Frontal cortex (tissue), 4 donors: Measurements from ENCODE around the gene REM1. TPM values are rescaled to one million over a fixed set of nuclear protein-coding genes. Genes with fewer than 3 reads are reported as not detected.
"Not testable (repeated sequence)": the region's sequence is repeated elsewhere in the genome, so short reads cannot be mapped to it uniquely, and the experiment has no call there.

Experiments
- DNase-seq, 2 donors: peaks; one replicate each; pipeline ENCODE4 v3.0.0; 2012; ENCODE audit warnings: low spot score in 2 of 2
- FAIRE-seq: peaks from 2 replicates; lab custom pipeline; 2012; peaks lifted over from hg19 to GRCh38; lab: Jason Lieb, UNC
- total RNA-seq: library from RNA; depleted of rRNA; stranded (reverse); fragments of >200 nt; gene quantifications from one replicate; pipeline ENCODE4 v1.2.3, GENCODE V29; 2014
- donor health status: control.
- donor health status: control.
- donor health status: control.

The REM1 gene
- total RNA-seq, 1 donor from 2014 or later: not detected

- DNase-seq (no peak), FAIRE-seq (no peak)
These were observed 1.6 kb downstream of the REM1 start for GRCh38 chr20:31476643-31477215.

GRCh38 chr20:31484001-31484400 lies 8.9 kb downstream of the REM1 start:
- FAIRE-seq (no peak), DNase-seq (no peak)

DNA sequence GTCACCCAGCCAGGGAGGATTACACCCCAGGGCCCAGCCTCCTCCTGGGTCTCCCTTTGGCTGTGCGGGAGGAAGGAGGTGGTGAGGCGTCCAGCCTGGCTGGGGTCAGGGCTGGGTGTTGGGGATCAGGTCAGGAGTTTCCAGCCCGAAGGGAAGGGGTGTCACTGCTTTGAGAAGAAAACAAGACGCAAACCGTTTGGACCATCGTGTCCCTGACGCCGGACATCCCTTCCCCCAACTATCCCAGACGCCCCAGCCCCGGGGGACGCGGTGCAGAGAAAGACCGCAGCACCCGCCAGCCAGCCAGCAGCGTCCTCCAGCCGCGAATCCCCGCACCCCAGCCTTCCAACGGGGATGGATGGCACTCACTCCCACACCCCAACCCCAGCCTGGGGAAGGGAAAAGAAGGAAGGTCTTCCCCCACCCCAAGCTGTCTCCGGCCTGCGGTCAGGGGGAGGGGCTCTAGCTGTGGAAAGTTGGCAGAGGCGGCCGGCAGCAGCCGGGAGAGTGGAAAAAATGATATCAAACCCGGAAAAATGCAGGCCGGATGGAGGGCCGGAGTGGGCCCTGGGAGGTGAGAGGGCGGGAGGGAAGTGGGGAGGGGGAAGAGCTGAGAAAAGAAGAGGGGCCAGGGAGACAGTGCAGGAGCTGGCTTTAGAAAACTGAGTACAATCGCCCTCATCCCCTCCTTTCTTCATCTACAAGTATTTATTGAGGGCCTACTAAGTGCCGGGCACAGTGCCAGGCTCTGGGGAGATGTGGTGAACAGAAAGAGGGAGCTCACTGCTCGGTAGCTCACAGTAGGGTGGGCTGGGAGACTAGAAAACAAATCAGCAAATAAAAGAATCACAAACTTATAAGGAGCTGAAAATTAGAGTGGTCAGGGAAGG lies 10.6 kb downstream of the REM1 start:
- DNase-seq: no peak
- FAIRE-seq: no peak

DNA sequence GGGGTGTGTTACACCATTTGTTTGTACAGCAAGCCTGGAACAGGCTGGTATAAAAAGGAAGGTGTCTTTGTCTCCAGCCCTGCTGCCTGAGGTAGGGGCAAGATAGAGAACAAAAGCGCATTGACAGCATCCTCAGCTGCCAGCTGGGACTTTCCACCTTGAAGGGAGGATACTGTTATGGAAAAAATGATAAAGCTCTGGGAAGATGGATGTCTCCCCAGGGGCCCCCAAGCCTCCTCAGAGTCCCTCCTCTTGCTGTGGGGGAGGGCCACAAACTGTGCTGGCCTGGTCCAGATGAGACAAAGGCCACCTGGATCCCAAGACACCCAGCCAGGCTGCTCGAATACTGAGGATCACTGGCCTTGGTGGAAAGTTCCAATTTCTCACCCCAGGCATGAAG lies 13.0 kb downstream of the REM1 start:
- FAIRE-seq: no peak
- DNase-seq: no peak

DNA sequence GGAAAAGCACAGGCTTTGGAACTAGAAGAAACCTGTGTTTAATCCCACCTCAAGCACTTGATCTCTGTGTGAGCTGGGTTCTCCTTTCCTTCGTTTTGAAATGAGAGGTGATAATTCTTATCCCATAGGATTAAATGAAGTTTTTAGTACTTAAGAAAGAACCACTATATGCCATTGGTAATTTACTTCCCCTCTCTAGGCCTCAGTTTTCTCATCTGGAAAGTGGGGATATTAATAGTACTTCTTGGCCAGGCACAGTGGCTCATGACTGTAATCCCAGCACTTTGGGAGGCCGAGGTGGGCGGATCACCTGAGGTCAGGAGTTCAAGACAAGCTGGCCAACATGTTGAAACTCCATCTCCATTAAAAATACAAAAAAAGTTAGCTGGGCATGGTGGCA lies 14.1 kb downstream of the REM1 start:
- no peak for FAIRE-seq

GRCh38 chr20:31490752-31491151 lies 15.7 kb downstream of the REM1 start:
- FAIRE-seq: no peak
- no peak for DNase-seq

More for the DNA sequence above, 14.1 kb downstream of the REM1 start:
- DNase-seq: no peak

DNA sequence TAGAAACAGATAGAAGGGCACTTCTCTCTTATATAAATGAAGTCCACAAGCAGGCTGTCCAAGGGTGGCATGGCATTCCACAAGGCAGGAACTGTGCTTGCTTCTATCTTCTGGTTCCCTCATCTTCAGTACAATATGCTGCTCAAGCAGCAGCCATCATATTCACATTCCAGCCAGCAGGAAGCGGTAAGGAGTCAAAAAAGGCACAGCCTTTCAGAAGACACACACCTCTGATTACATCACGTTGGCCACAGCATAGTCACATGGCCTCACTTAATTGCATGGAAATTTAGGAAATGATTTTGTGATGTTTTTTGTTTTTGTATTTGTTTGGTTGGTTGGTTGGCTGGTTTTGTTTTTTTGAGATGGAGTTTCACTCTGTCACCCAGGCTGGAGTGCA lies 19.0 kb downstream of the REM1 start:
- FAIRE-seq: no peak
- DNase-seq: no peak

GRCh38 chr20:31496761-31497295 lies 21.7 kb downstream of the REM1 start:
- DNase-seq (no peak), FAIRE-seq (no peak)

DNA sequence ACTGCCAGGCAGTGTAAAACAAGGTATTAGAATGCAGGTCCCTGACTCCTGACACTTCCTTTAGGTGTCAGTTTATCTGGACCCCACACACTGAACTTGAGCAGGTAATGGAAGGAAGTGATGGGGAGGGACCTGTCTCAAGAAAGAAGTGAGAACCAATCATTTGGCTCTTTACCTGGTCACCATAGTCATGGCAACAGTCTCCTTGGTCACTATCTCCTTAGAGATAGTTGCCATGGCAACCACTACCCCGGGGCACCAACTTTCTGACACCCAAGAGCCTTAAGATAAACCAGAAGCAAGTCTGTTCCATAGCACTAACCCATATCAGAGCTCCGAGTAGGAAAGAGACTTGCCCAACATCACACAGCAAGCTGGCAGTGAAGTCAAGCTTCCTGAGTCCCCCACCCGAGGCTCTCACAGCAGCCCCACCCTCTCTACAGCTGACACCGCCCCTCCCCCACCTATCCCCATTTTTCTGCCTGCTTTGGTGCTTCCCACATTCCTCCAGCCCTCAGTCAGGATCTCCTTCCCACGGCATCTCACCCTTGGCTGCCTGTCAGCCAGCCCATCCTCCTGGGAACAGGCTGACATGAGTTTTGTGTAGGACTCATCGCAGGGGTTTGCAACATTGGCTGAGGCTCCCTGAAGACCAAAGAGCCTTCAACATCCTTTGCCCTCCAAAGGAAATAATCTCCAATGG lies 22.9 kb downstream of the REM1 start:
- no peak for FAIRE-seq
- no peak for DNase-seq

DNA sequence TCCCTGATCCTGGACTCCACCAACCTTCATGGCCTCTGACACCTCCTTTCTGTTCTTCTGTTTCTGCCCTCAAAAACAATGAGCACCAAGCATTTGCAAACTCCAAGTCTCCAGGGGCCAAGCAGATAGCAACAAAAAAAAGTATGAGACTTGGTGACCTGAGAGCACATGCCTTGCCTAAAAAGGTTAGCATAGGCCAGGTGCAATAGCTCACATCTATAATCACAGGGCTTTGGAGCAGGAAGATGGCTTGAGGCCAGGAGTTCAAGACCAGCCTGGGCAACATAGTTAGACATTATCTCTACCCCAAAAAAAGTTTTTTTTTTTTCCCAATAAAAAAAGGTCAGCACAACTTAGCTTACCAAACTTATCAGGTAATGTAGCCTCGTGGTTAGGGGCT lies 25.4 kb downstream of the REM1 start:
- no peak for FAIRE-seq
- no peak for DNase-seq

DNA sequence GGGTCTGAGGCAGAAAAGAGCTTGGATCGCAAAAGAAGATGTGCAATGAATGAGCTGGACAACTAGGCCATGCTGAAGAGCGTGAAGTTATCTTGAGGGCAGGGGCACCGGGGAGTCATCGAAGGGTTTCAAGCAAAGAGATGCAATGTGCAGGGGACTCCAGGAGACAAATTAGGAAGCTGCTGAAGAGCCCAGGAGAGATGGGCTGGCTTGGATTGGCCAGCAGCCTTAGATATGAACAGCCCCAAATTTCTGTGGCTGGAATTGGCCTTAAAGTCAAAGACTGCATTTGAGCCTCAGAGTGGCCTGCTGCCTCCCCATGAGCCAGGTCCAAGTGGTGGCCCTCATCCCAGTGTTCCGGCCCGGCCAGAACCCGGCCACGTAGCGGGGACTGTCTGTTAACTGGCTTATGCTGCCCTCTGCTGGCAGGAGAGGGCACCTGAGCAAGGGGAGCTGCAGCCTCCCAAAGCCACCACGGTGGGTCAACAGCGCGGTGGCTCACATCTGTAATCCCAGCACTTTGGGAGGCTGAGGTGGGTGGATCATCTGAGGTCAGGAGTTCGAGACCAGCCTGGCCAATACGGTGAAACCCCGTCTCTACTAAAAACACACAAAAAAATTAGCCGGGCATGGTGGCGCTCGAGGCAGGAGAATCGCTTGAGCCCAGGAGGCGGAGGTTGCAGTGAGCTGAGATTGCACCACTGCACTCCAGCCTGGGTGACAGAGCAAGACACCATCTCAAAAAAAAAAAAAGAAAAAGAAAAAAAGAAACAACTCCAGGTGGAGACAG lies 28.0 kb downstream of the REM1 start:
- DNase-seq: peak in 1 of 2 donors; percentile 78
- not testable (repeated sequence) for FAIRE-seq

DNA sequence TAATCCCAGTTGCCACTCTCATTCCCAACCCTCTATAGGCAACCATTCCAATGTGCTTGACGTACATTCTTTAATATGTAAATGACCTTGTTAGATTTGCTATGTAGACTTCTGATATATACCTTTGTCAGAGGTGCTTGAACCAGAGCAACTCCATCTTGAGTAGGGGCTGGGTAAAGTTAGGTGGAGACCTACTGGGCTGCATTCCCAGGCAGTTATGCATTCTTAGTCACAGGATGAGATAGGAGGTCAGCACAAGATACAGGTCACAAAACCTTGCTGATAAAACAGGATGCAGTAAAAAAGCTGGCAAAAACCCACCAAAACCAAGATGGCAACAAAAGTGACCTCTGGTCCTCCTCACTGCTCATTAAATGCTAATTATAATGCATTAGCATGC lies 30.8 kb downstream of the REM1 start:
- DNase-seq (no peak), FAIRE-seq (no peak)

- FAIRE-seq (no peak), DNase-seq (no peak)
These were observed 33.6 kb downstream of the REM1 start for GRCh38 chr20:31508517-31509244.

GRCh38 chr20:31514154-31515071 lies 39.3 kb downstream of the REM1 start, which contains the start of gene HM13:
TSS of gene HM13 (plus strand) at chr20:31514442. CDS start at chr20:31514552, 110 bp downstream.
- peak; percentile 95 to 98 for DNase-seq
- FAIRE-seq: no peak

GRCh38 chr20:31515072-31515774 lies 40.1 kb downstream of the REM1 start:
- DNase-seq (no peak), FAIRE-seq (no peak)

- DNase-seq: no peak
- FAIRE-seq: no peak
These were observed 40.7 kb downstream of the REM1 start for GRCh38 chr20:31515775-31516107.

DNA sequence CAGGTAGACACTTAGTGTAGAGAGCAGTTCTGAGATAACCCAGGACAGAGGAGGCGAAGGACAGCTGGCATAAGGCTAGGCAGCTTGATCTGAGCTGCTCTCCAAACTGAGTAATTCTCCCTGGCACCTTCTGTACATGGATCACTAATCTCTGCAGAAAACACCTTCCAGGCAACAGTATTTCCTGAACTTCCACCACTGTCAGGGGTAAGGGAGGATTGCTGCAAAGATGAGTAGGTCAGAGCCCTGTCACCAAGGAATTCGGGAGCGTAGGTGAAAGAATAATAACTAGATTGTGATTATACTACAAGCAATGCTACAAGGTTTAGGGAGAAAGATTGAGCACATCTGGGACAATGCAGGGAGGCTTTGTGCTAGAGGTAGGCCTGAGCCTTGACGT lies 41.1 kb downstream of the REM1 start:
- FAIRE-seq (no peak), DNase-seq (no peak)

- FAIRE-seq (no peak), DNase-seq (no peak)
These were observed 41.6 kb downstream of the REM1 start for GRCh38 chr20:31516651-31517050.
